ENCODE measurements around the gene ZNF787.

GRCh38 chr19:56071151-56071550 lies 49.9 kb downstream of the ZNF787 start:
- TF ChIP-seq CTCF (IDR thresholded peaks at IDR 0.05; ENCODE audit: insufficient read depth, low read length) (no peak), SPI1 (IDR thresholded peaks at IDR 0.05; ENCODE audit: borderline replicate concordance, low read depth) (no peak), GABPA (IDR thresholded peaks at IDR 0.05; ENCODE audit: low read depth) (no peak)
